DND-41 (cell line): Measurements from ENCODE around the gene LMO1.

Source experiments
- EZH2 ChIP-seq: IDR thresholded peaks from 3 replicates; pipeline ENCODE4 v1.6.1; 2012; ENCODE audit warnings: borderline replicate concordance, low read depth, mild to moderate bottlenecking, moderate library complexity, low read length, inconsistent platforms; ENCODE audit not compliant: severe bottlenecking
- TF ChIP-seq, protein P1 (sequence below): IDR thresholded peaks from 2 replicates; pipeline ENCODE4 v1.5.1; 2012; ENCODE audit warnings: borderline replicate concordance, low read length, moderate library complexity, mild to moderate bottlenecking; ENCODE audit not compliant: poor library complexity, severe bottlenecking; ENCODE audit errors: extremely low read depth

DNA sequence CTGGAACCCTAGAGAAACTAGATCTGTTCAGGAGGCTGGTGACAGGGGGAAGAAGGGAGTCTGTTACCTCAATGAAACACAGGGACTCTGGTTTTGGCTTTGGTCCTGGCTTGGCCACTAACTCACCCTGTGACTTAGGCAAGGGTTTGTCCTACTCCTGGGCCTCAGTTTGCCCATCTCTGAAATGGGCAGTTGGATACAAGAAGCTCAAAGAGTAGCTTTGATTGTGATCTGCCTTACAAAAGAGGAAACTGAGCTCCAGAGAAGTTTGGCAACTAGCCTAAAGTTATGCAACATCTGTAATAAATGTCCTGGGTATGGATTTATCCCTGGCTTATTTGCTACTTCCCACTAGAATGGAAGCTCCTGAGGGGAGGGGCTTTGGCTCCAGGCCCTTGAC, 24.0 kb upstream of the LMO1 start:
- TF ChIP-seq EZH2 = no peak
- TF ChIP-seq, protein P1, sequence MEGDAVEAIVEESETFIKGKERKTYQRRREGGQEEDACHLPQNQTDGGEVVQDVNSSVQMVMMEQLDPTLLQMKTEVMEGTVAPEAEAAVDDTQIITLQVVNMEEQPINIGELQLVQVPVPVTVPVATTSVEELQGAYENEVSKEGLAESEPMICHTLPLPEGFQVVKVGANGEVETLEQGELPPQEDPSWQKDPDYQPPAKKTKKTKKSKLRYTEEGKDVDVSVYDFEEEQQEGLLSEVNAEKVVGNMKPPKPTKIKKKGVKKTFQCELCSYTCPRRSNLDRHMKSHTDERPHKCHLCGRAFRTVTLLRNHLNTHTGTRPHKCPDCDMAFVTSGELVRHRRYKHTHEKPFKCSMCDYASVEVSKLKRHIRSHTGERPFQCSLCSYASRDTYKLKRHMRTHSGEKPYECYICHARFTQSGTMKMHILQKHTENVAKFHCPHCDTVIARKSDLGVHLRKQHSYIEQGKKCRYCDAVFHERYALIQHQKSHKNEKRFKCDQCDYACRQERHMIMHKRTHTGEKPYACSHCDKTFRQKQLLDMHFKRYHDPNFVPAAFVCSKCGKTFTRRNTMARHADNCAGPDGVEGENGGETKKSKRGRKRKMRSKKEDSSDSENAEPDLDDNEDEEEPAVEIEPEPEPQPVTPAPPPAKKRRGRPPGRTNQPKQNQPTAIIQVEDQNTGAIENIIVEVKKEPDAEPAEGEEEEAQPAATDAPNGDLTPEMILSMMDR = no peak
